K562 (cell line): ENCODE measurements around the gene KCNAB2. TPM values are rescaled to one million over a fixed set of nuclear protein-coding genes. Genes with fewer than 3 reads are reported as not detected.

Experiments
- EGR1 ChIP-seq: fragments of 450-650 bp; conservative IDR thresholded peaks from 2 replicates; pipeline ENCODE4 v1.6.1; 2017; ENCODE audit warnings: mild to moderate bottlenecking
- ETS2 ChIP-seq: IDR thresholded peaks from 2 replicates; pipeline ENCODE4 v1.6.1; 2016; ENCODE audit warnings: borderline replicate concordance, missing genetic modification characterization, mild to moderate bottlenecking, moderate library complexity, missing compliant biosample characterization; ENCODE audit not compliant: poor library complexity, severe bottlenecking
- FOXA3 ChIP-seq, 2 experiments: fragments of 450-650 bp in 1 of 2; sonication (generic) in 1 of 2; formaldehyde crosslinking; IDR thresholded peaks in 1 of 2; conservative IDR thresholded peaks in 1 of 2; 2 replicates each; pipeline versions ENCODE4 v1.4.0 to v1.8.0; 2020 to 2022; ENCODE audit warnings: mild to moderate bottlenecking in 2 of 2, missing genetic modification reagents in 1 of 2
- FOXJ3 ChIP-seq: sonication (generic); formaldehyde crosslinking; IDR thresholded peaks from 2 replicates; pipeline ENCODE4 v1.4.0; 2020; ENCODE audit warnings: mild to moderate bottlenecking, missing genetic modification reagents
- HNRNPH1 ChIP-seq: fragments of 200-400 bp; formaldehyde crosslinking; optimal IDR thresholded peaks from 2 replicates; pipeline ENCODE3; 2017; ENCODE audit warnings: low read depth, mild to moderate bottlenecking, low read length, moderate library complexity
- KAT7 ChIP-seq: sonication (generic); formaldehyde crosslinking; IDR thresholded peaks from 2 replicates; pipeline ENCODE4 v1.8.0; 2022; ENCODE audit warnings: missing genetic modification reagents, mild to moderate bottlenecking, borderline replicate concordance
- MAZ ChIP-seq, 2 experiments: fragments of 450-650 bp in 1 of 2; sonication (generic) in 1 of 2; formaldehyde crosslinking; IDR thresholded peaks in 1 of 2; conservative IDR thresholded peaks in 1 of 2; 2 replicates each; pipeline versions ENCODE4 v1.4.0 to v1.5.0; 2020; ENCODE audit warnings: mild to moderate bottlenecking in 1 of 2, missing genetic modification reagents in 1 of 2
- PBX2 ChIP-seq, 2 experiments: IDR thresholded peaks in 1 of 2; conservative IDR thresholded peaks in 1 of 2; 2 replicates each; pipeline ENCODE4 v1.6.1; 2016; ENCODE audit warnings: low read depth in 2 of 2, mild to moderate bottlenecking in 1 of 2, missing compliant biosample characterization in 1 of 2, missing genetic modification characterization in 1 of 2, moderate library complexity in 1 of 2
- RAD51 ChIP-seq: fragments of 450-650 bp; IDR thresholded peaks from 2 replicates; pipeline ENCODE4 v1.7.1; 2016; ENCODE audit warnings: low read depth, mild to moderate bottlenecking, borderline replicate concordance
- RBFOX2 ChIP-seq: fragments of 200-400 bp; formaldehyde crosslinking; IDR thresholded peaks from 2 replicates; pipeline ENCODE4 v1.6.1; 2017; ENCODE audit warnings: low read depth, mild to moderate bottlenecking, low read length, moderate library complexity
- SP1 ChIP-seq: sonication (generic); formaldehyde crosslinking; IDR thresholded peaks from 2 replicates; pipeline ENCODE4 v1.8.1; 2022; ENCODE audit warnings: mild to moderate bottlenecking, missing genetic modification reagents
- USF2 ChIP-seq: sonication (generic); formaldehyde crosslinking; IDR thresholded peaks from 2 replicates; pipeline ENCODE4 v1.5.0; 2020; ENCODE audit warnings: missing genetic modification reagents
- ZBTB5 ChIP-seq: fragments of 450-650 bp; IDR thresholded peaks from 2 replicates; pipeline ENCODE4 v1.6.1; 2017; ENCODE audit warnings: antibody characterized with exemption
- ZNF277 ChIP-seq: fragments of 250-450 bp; sonication (Bioruptor Pico); IDR thresholded peaks from 2 replicates; pipeline ENCODE4 v1.8.0; 2022; ENCODE audit warnings: inconsistent platforms, mild to moderate bottlenecking, moderate library complexity, borderline replicate concordance
- polyA plus RNA-seq, 8 experiments: library from polyadenylated mRNA; depleted of rRNA in 4 of 8; stranded (reverse) in 5 of 8; unstranded in 3 of 8; fragments of >200 nt; fragmentation: Nextera tagmentation in 2 of 8; fragmentation: Illumina TruSeq in 1 of 8; extraction: Ambion mirVana in 2 of 8; extraction: Trizol in 1 of 8; gene quantifications; 2 replicates each; pipeline versions ENCODE4 v1.2.1 to v1.2.3, GENCODE V29; 2011 to 2014; ENCODE audit warnings: inconsistent platforms in 1 of 8, missing spikeins in 1 of 8
- total RNA-seq, 7 experiments: library from RNA; depleted of rRNA in 6 of 7; stranded (reverse); fragments of >200 nt in 6 of 7; fragmentation: Illumina TruSeq in 2 of 7; extraction: Trizol in 2 of 7; gene quantifications; 2 replicates each; pipeline versions ENCODE4 v1.2.1 to v1.2.3, GENCODE V29; 2011 to 2021; ENCODE audit warnings: low replicate concordance in 1 of 7
- TF ChIP-seq, protein P1 (sequence below), 2 experiments: IDR thresholded peaks; 2 replicates each; pipeline ENCODE4 v1.6.1; 2011; ENCODE audit warnings: borderline replicate concordance in 1 of 2, control low read depth in 1 of 2, low read depth in 1 of 2, low read length in 1 of 2, mild to moderate bottlenecking in 1 of 2, mixed read lengths in 1 of 2, moderate library complexity in 1 of 2; ENCODE audit not compliant: insufficient read depth in 1 of 2, insufficient read length in 1 of 2, poor library complexity in 1 of 2, severe bottlenecking in 1 of 2; ENCODE audit errors: extremely low read depth in 1 of 2

The KCNAB2 gene
- total and polyA plus RNA-seq, 9 of the 15 experiments (the other 6 are each of a cell fraction or from before 2014, with no cell fraction given) = 1.8 to 15.8 (median 7.1) TPM

DNA sequence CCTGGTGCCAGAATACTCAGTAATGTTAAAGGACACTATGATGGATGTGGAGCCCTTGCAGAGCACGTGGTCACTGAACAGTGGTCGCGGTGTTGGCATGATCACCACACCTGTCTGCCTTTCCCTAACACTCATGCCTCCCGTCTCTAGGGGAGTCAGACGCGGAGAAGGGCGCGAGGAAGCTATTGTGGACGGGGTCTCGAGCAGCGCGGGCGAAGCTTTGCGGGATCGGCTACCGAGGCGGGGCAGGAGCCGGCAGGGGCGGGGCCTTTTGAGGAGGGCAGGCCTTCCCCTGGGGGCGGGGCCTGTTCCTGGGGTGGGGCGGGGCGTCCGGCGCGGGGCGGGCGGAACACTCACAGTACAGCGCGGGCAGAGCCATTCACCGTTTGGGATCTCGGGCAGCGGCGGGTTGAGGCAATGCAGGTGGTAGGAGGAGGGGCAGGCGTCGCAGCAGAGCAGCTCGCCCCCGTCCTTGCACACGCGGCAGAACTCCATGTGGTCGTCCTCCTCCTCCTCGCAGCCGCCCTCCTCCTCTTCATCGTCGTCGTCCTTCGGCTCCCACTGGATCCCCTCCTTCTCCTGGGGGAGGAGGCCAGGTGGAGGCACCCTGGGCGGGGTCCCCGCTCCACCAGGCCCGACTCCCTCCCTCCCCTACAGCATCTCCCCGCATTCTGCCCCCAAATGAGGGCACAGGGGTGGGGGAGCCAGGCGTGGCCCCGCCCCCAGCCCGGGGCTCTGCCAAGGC, 103.0 kb downstream of the KCNAB2 start (continued):
- TF ChIP-seq ETS2 (tag) (no peak), FOXA3 (CRISPR knock-in tag; conservative IDR thresholded peaks at IDR 0.05 in 1 of 2, IDR thresholded peaks at IDR 0.05 in 1 of 2) (no peak), ZBTB5 (no peak), MAZ (CRISPR knock-in tag; conservative IDR thresholded peaks at IDR 0.05 in 1 of 2, IDR thresholded peaks at IDR 0.05 in 1 of 2) (peak in 1 of 2 experiments; percentile 49; a peak in 1 of 4 replicates), USF2 (CRISPR knock-in tag) (peak; percentile 54; the same call in 1 of the 2 replicates), RBFOX2 (0 out of 2 replicates have a peak, but pooled peaks have one; percentile 23), PBX2 (CRISPR knock-in tag; IDR thresholded peaks at IDR 0.05; ENCODE audit: low read depth) (no peak), PBX2 (tag; conservative IDR thresholded peaks at IDR 0.05; ENCODE audit: low read depth) (no peak; the same call in 1 of the 2 replicates), FOXJ3 (CRISPR knock-in tag) (no peak), KAT7 (CRISPR knock-in tag) (no peak), SP1 (CRISPR knock-in tag) (0 out of 2 replicates have a peak, but pooled peaks have one; percentile 23), RAD51 (peak; percentile 52), EGR1 (peak; percentile 44; the same call in 1 of the 2 replicates), ZNF277 (no peak), HNRNPH1 (no peak)
- TF ChIP-seq, protein P1, sequence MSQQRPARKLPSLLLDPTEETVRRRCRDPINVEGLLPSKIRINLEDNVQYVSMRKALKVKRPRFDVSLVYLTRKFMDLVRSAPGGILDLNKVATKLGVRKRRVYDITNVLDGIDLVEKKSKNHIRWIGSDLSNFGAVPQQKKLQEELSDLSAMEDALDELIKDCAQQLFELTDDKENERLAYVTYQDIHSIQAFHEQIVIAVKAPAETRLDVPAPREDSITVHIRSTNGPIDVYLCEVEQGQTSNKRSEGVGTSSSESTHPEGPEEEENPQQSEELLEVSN (IDR thresholded peaks at IDR 0.05; ENCODE audit: borderline replicate concordance in 1 of 2, extremely low read depth in 1 of 2, insufficient read depth in 1 of 2, insufficient read length in 1 of 2, low read depth in 1 of 2, low read length in 1 of 2, poor library complexity in 1 of 2, severe bottlenecking in 1 of 2) = peak; percentile 93 to 97
